NCI-H1694 treated with DMSO at 0.1 percent for 48 hours (cell line): ENCODE measurements around the gene YIPF3.

Experiments used
- DNase-seq: peaks from one replicate; lab custom pipeline; 2025; lab: John Stamatoyannopoulos, UW

Gene YIPF3

DNA sequence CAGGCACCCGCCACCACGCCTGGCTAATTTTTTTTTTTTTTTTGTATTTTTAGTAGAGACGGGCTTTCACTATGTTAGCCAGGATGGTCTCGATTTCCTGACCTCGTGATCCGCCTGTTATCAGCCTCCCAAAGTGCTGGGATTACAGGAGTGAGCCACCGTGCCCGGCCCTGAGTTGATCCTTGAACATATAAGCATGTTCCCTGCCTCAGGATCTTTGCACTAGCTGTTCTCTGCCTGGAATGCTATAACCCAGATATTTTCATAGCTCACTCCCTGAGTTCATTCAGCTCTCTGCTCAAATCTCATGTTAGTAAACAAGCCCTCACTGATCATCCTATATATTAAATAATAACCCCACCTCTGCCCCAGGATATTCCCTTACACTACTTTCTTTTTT is 52.4 kb downstream of the YIPF3 start:
- DNase-seq: no peak

DNA sequence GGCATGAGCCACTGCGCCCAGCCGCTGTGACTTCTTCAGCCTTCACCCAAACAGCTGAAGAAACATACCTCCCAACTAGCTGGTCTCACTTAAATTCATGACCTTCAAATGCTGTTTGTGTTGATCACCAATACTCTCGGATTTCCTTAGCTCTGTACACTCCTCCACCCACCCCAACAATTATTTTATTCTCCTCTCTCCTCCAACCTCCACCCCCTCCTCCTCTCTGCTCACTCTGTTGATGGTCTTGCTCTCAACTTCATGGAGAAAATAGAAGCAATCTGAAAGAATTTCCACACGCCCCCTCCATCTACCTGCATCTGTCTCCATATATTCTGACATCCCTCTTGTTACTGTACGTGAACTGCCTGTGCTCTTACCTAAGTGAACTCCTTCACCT is 54.8 kb downstream of the YIPF3 start:
- no peak for DNase-seq
